ENCODE results near the gene TREML4. TPM values are rescaled to one million over a fixed set of nuclear protein-coding genes. Genes with fewer than 3 reads are reported as not detected.

Gene TREML4
- polyA plus RNA-seq, 1 experiment, result not detected

GRCh38 chr6:41190791-41191190 is 37.4 kb upstream of the TREML4 start:
- no peaks in the 10 kb centered on the region; the same call in 1 of the 2 replicates for H3K9me3 ChIP-seq (ENCODE audit: control insufficient read depth, insufficient read depth, low read length)
- no peak for DNase-seq (ENCODE audit: low read depth, low spot score)
- H3K4me3 ChIP-seq (ENCODE audit: low read depth, low read length), result no peak overlapping the region
- ChIA-PET CTCF (no interaction called here), POLR2A (no interaction called here)
- H3K27me3 ChIP-seq (ENCODE audit: control insufficient read depth, insufficient read depth, low read length), result no peaks in the 10 kb centered on the region
- TF ChIP-seq CTCF (IDR thresholded peaks at IDR 0.05; ENCODE audit: low read depth, low read length), result no peak
- no peak overlapping the region for H3K27ac ChIP-seq (ENCODE audit: low read depth, low read length)

- no peak overlapping the region for H3K27ac ChIP-seq (ENCODE audit: low read depth, low read length)
- no peaks in the 10 kb centered on the region; the same call in 1 of the 2 replicates for H3K9me3 ChIP-seq (ENCODE audit: control insufficient read depth, insufficient read depth, low read length)
- peak; percentile 21; the same call in 1 of the 2 replicates for TF ChIP-seq CTCF (IDR thresholded peaks at IDR 0.05; ENCODE audit: low read depth, low read length)
- ChIA-PET POLR2A (no interaction called here), CTCF (interaction anchor here (1.6 kb wide), 1 partner anchor 9 kb away, joined by 8 read pairs; no protein-coding TSS in a partner anchor)
- no peak overlapping the region for H3K4me3 ChIP-seq (ENCODE audit: low read depth, low read length)
- H3K27me3 ChIP-seq (ENCODE audit: control insufficient read depth, insufficient read depth, low read length), result no peaks in the 10 kb centered on the region
- no peak for DNase-seq (ENCODE audit: low read depth, low spot score)
Observed at GRCh38 chr6:41191569-41191968, 36.6 kb upstream of the TREML4 start.

GRCh38 chr6:41193171-41193734 is 34.9 kb upstream of the TREML4 start:
- TF ChIP-seq CTCF (IDR thresholded peaks at IDR 0.05; ENCODE audit: low read depth, low read length), result no peak
- DNase-seq (ENCODE audit: low read depth, low spot score), result no peak
- no peak overlapping the region for H3K27ac ChIP-seq (ENCODE audit: low read depth, low read length)
- H3K9me3 ChIP-seq (ENCODE audit: control insufficient read depth, insufficient read depth, low read length), result no peaks in the 10 kb centered on the region; the same call in 1 of the 2 replicates
- POLR2A ChIA-PET, result no interaction called here
- no peaks in the 10 kb centered on the region for H3K27me3 ChIP-seq (ENCODE audit: control insufficient read depth, insufficient read depth, low read length)
- H3K4me3 ChIP-seq (ENCODE audit: low read depth, low read length), result no peak overlapping the region
- CTCF ChIA-PET, result no interaction called here

- POLR2A ChIA-PET, result no interaction called here
- Histone ChIP-seq H3K9me3 (ENCODE audit: control insufficient read depth, insufficient read depth, low read length) (no peaks in the 10 kb centered on the region; the same call in 1 of the 2 replicates), H3K27me3 (ENCODE audit: control insufficient read depth, insufficient read depth, low read length) (no peaks in the 10 kb centered on the region), H3K27ac (ENCODE audit: low read depth, low read length) (no peak overlapping the region), H3K4me3 (ENCODE audit: low read depth, low read length) (no peak overlapping the region)
- CTCF ChIA-PET, result no interaction called here
- no peak for DNase-seq (ENCODE audit: low read depth, low spot score)
- no peak for TF ChIP-seq CTCF (IDR thresholded peaks at IDR 0.05; ENCODE audit: low read depth, low read length)
Observed at GRCh38 chr6:41193884-41194283, 34.3 kb upstream of the TREML4 start.

GRCh38 chr6:41194386-41194785 is 33.8 kb upstream of the TREML4 start:
- CTCF ChIA-PET, result no interaction called here
- no peak for TF ChIP-seq CTCF (IDR thresholded peaks at IDR 0.05; ENCODE audit: low read depth, low read length)
- no peaks in the 10 kb centered on the region; the same call in 1 of the 2 replicates for H3K9me3 ChIP-seq (ENCODE audit: control insufficient read depth, insufficient read depth, low read length)
- no peak for DNase-seq (ENCODE audit: low read depth, low spot score)
- no peaks in the 10 kb centered on the region for H3K27me3 ChIP-seq (ENCODE audit: control insufficient read depth, insufficient read depth, low read length)
- H3K4me3 ChIP-seq (ENCODE audit: low read depth, low read length), result no peak overlapping the region
- no peak overlapping the region for H3K27ac ChIP-seq (ENCODE audit: low read depth, low read length)
- POLR2A ChIA-PET, result no interaction called here
